HG03064 (cell line): Measurements from ENCODE around the gene OR11H1.
"Not testable (repeated sequence)": the region's sequence is repeated elsewhere in the genome, so short reads cannot be mapped to it uniquely, and the experiment has no call there.

ENCODE experiments used
- ATAC-seq: cut with Tn5 transposase; IDR thresholded peaks from one replicate; pipeline ENCODE4 v1.9.1; 2021; ENCODE audit warnings: low read depth; ENCODE audit not compliant: unreplicated experiment

Gene OR11H1, protein sequence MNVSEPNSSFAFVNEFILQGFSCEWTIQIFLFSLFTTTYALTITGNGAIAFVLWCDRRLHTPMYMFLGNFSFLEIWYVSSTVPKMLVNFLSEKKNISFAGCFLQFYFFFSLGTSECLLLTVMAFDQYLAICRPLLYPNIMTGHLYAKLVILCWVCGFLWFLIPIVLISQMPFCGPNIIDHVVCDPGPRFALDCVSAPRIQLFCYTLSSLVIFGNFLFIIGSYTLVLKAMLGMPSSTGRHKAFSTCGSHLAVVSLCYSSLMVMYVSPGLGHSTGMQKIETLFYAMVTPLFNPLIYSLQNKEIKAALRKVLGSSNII

DNA sequence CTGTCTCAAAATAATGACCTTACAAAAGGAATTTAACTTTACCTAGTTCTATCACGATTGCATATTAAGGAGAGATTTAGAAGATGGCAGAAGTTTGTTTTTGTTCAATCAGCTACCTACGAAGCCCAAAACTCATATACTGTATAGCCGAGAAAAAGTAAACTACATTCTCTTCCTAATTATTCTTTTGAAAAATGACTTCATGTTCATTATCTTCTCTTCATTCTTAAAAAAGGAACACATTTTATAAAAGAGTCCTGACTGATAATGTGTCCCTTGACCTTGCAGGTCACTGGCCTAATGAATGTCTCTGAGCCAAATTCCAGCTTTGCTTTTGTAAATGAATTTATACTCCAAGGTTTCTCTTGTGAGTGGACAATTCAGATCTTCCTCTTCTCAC is at the start of gene OR11H1:
TSS of gene OR11H1 (plus strand) at position 301 of the 400 bp plus-strand sequence. CDS start at position 301, 0 bp downstream.
- not testable (repeated sequence) for ATAC-seq

DNA sequence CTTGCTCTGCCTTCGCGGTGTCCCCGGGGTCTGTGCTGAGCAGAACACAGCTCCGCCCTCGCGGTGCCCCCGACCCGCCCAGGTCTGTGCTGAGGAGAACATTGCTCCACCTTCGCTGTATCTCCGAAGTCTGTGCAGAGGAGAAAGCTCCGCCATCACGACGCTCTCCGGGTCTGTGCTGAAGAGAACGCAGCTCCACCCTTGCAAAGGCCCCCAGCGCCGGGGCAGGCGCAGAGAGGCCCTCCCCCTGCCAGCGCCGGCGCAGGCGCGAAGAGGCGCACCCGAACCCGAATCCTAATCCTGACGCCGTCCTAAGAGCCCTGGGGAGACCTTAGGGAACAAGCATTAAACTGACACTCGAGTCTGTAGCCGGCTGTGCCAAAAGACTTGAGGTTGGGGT is 18.0 kb upstream of the OR11H1 start:
- ATAC-seq: not testable (repeated sequence)

DNA sequence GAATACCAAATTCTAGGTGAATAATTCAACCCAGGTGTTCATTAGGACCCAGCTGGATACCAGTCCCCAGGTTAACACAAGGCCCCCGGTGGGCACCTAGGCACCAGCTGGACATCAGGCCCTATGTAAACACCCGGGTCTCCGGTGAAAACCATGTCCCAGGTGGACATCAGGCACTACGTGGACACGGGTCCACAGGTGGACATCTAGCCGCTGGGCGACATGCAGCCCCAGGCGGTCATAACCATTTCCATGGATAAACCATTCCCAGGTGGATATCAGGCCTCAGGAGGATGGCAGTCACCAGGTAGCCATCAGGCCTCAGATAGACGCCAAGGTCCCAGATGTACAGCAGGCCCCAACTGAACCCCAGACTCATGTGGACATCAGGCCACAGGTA is 12.1 kb upstream of the OR11H1 start:
- ATAC-seq: not testable (repeated sequence)

DNA sequence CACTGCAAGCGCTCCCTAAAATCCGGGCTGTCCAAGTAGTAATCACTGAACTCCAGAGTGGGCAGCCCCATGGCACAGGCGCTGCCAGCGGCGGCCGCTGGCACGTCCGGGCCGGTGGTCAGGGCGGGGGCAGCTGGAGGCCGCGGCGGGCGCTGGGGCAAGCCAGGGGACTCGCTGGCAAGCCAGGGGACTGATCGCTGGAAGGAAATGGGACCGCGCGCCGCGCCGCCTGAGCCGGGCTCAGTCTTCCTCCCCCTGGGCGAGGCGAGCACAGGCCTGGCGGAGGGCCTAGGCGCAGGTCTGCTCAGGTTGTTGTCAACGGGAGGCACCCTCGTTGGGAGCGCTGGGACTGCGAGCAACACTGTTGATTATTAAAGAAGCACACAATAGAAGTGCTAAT is 25.8 kb downstream of the OR11H1 start:
- not testable (repeated sequence) for ATAC-seq

DNA sequence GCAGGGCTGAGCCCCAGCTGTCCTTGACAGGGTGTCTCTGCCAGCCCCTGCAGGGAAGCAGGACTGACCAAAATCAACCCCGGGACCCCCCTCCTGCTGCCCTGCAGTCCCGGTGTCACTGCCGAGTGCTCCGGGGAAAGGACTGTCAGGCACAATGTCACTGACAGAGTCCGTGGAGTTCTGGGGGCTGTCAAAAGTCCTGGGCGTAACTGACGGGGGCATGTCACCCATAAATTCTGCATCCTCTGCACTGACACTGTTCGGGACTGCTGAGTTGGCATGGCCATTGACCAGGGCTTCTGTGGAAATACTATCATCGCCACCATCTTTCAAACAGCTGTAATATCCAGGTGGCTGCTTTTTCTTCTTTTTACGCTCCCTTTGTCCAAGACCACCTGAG is 35.5 kb downstream of the OR11H1 start:
- ATAC-seq: not testable (repeated sequence)

DNA sequence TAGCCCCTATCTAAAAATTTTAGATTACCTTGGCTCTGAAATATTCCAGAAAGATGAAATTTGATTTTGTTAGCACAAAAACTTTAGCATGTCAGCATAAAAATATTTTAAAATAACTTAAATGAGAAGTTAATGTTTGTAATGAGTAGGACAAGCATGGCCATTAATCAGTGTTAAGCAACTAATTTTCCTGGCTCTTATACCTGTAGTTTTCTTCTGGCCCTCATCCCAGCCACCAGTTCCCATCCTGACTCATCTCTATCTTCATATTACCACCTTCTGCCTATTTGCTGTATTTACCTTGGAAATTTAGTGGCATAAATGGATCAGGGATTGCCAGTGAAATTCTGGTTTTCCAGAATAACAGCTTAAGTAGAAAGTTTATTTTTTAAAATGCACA is 37.1 kb downstream of the OR11H1 start:
- not testable (repeated sequence) for ATAC-seq
